Measurements from ENCODE around the gene LILRB5.

DNA sequence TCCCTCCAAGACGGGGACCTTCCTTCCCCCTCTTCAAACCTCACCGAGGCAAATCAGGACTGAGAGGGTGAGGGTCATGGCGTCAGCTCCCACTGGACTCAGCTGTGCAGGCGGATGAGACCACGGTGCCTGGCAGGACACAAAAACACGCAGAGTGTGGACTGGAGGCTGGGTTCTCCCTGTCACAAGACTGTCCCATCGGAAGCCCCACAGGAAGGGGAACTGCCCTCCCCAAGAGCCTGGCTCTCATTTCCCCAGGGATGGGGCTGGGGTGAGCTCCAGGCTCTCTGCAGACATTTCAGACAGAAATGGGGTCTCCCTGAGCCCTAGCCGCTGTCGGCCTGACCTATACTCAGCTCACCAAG, at the start of gene LILRB5:
- TF ChIP-seq CTCF (IDR thresholded peaks at IDR 0.05) (no peak), POLR2A (IDR thresholded peaks at IDR 0.05) (no peak)

All from breast epithelium (tissue), 3 donors.